Measurements from ENCODE around the gene DUSP8.
"Not testable (repeated sequence)": the region's sequence is repeated elsewhere in the genome, so short reads cannot be mapped to it uniquely, and the experiment has no call there.

The DUSP8 gene

DNA sequence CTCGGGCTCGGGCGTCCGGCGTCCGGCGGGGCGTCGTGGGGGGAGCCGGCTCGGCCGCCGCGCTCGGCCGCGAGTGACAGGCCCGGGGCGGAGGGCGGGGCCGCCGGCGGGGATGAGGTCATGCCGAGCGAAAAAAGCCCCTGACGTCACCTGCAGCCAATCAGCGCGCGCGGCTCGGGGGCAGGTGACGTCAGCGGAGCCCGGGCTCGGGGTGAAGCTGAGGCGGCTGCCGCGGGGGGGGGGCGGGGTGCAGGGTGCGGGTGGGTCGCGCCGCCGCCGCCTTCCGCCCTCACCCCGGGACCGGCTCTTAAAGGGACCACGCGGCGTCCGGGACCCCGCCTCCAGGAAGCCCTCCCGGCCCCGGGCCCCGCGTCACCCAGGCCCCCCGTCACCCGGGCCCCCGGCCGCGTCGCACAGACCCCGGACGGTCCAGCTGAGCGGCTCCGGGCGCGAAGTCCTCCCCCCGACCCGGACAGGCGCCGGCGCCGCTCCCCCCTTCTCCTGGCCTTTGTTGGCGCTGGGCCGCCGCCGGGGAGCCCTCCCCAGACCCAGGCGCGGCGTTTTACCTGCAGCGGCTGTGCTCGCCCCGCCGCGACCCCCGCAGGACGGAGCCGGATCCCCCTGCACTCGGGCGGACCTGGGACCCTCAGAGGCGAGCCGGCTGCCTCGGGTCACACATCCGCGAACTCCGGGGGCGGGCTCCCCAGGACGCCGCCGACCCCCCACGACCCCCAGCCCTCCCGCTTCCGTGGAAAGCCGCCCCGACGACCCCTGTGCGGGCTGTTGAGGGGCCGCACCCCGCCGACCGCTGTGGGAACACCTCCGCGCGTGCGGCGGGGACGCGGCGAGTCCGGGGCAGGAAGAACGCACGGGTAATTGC is at the start of gene DUSP8:
TSS of gene DUSP8 (minus strand) at position 75 of the 880 bp plus-strand sequence. CDS start 6,445 bp downstream, outside the sequence.
- Mint-ChIP-seq H3K27ac (no peak within 1 kb of the TSS), H3K4me1 (no peaks in the 10 kb centered on the region), H3K9me3 (no peaks in the 10 kb centered on the region), H3K27me3 (ENCODE audit: low read depth, poor library complexity) (peaks cover 71% of the 10 kb centered on the region), H3K36me3 (ENCODE audit: low read depth) (no peaks in the 10 kb centered on the region), H3K4me3 (no peak within 1 kb of the TSS)
- peak; percentile 91 for DNase-seq
- TF ChIP-seq CTCF (IDR thresholded peaks at IDR 0.05): no peak

DNA sequence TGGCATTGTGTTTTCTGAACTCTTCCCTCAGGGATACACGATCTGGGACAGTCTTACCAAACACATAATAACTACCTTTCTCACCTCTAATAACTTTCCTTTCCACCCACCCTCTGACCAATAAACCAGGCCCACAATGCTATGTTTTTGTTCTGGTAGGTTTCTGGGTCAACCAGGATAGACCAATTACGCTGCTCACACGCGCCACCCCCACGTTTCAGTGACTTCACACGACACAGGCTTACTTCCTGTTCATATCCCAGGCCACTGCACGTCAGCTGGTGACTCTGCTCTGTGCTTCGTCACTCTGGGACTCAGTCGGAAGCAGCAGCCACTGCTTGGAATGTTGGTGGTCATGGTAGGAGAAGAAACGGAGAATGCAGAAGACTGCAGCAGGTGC is 47.4 kb upstream of the DUSP8 start:
- Mint-ChIP-seq H3K27ac (no peak overlapping the region), H3K27me3 (ENCODE audit: low read depth, poor library complexity) (peaks cover 38% of the 10 kb centered on the region), H3K9me3 (peaks cover 20% of the 10 kb centered on the region), H3K36me3 (ENCODE audit: low read depth) (no peaks in the 10 kb centered on the region), H3K4me1 (peaks cover 16% of the 10 kb centered on the region), H3K4me3 (no peak overlapping the region)
- no peak for DNase-seq
- no peak for TF ChIP-seq CTCF (IDR thresholded peaks at IDR 0.05)

- Mint-ChIP-seq H3K4me3 (no peak overlapping the region), H3K4me1 (peaks cover 6% of the 10 kb centered on the region)
- no peak for TF ChIP-seq CTCF (IDR thresholded peaks at IDR 0.05)
Observed at GRCh38 chr11:1618231-1618630, 46.2 kb upstream of the DUSP8 start.

GRCh38 chr11:1608363-1608762 is 36.3 kb upstream of the DUSP8 start, which contains the start of gene KRTAP5-3:
TSS of gene KRTAP5-3 (minus strand) at chr11:1608463. CDS start at chr11:1608385, 78 bp downstream.
- TF ChIP-seq CTCF (IDR thresholded peaks at IDR 0.05): no peak
- peaks cover 49% of the 10 kb centered on the region for H3K27me3 Mint-ChIP-seq (ENCODE audit: low read depth, poor library complexity)
- H3K4me1 Mint-ChIP-seq: peaks cover 14% of the 10 kb centered on the region
- H3K4me3 Mint-ChIP-seq: peak within 1 kb of the TSS; percentile 63
- H3K36me3 Mint-ChIP-seq (ENCODE audit: low read depth): no peaks in the 10 kb centered on the region
- H3K27ac Mint-ChIP-seq: no peak within 1 kb of the TSS
- H3K9me3 Mint-ChIP-seq: peaks cover 13% of the 10 kb centered on the region
- no peak for DNase-seq

More at GRCh38 chr11:1618231-1618630, 46.2 kb upstream of the DUSP8 start:
- peak overlapping the region; percentile 18 for H3K27ac Mint-ChIP-seq
- H3K27me3 Mint-ChIP-seq (ENCODE audit: low read depth, poor library complexity): peaks cover 38% of the 10 kb centered on the region
- no peaks in the 10 kb centered on the region for H3K36me3 Mint-ChIP-seq (ENCODE audit: low read depth)
- peaks cover 20% of the 10 kb centered on the region for H3K9me3 Mint-ChIP-seq
- DNase-seq: no peak

DNA sequence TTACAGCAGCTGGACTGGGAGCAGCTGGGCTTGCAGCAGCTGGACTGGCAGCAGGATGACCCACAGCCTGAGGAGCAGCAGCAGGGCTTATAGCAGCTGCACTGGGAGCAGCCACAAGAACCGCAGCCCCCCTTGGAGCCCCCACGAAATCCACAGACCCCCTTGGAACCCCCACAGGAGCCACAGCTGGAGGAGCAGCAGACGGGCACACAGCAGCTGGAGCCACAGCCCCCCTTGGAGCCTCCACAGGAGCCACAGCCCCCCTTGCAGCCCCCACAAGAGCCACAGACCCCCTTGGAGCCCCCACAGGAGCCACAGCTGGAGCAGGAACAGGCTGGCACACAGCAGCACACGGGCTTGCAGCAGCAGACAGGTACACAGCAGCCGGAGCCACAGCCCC is 35.8 kb upstream of the DUSP8 start:
- Mint-ChIP-seq H3K27me3 (ENCODE audit: low read depth, poor library complexity) (peaks cover 53% of the 10 kb centered on the region), H3K4me1 (peaks cover 14% of the 10 kb centered on the region), H3K9me3 (peaks cover 13% of the 10 kb centered on the region)
- not testable (repeated sequence) for DNase-seq; H3K36me3 Mint-ChIP-seq (ENCODE audit: low read depth); H3K27ac Mint-ChIP-seq; H3K4me3 Mint-ChIP-seq

DNA sequence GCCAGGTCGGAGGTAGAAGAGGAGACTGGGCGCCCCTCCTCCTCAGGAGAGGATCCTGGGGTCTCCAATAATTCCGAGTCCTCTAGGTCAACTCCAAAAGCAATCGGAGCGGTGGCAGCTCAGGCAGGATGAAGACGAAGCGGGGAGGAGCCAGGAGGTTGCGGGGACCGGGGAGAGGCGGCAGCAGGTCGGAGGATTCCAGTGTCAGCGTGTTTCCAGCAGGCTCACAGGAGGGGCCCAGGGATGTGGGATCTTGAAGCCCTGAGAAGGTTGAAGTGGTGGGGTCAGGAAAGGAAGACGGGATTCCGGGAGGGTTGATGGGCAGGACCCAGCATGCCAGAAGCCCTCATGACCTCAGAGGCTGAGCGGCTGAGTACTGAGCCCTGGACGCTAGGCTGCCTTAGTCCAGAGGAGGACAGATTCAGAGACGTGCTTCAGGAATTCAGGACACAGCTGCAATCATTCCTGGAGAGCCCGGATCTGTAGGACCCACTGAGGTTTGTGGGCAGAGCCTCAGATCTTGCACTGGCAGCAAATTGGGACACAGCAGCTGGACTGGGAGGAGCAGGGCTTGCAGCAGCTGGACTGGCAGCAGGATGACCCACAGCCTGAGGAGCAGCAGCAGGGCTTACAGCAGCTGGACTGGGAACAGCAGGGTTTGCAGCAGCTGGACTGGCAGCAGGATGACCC is 35.2 kb upstream of the DUSP8 start:
- H3K36me3 Mint-ChIP-seq (ENCODE audit: low read depth); H3K27ac Mint-ChIP-seq: not testable (repeated sequence)
- H3K9me3 Mint-ChIP-seq: peaks cover 17% of the 10 kb centered on the region
- DNase-seq: peak; percentile 39
- H3K27me3 Mint-ChIP-seq (ENCODE audit: low read depth, poor library complexity): peaks cover 59% of the 10 kb centered on the region
- peaks cover 14% of the 10 kb centered on the region for H3K4me1 Mint-ChIP-seq
- peak overlapping the region; percentile 63 for H3K4me3 Mint-ChIP-seq

DNA sequence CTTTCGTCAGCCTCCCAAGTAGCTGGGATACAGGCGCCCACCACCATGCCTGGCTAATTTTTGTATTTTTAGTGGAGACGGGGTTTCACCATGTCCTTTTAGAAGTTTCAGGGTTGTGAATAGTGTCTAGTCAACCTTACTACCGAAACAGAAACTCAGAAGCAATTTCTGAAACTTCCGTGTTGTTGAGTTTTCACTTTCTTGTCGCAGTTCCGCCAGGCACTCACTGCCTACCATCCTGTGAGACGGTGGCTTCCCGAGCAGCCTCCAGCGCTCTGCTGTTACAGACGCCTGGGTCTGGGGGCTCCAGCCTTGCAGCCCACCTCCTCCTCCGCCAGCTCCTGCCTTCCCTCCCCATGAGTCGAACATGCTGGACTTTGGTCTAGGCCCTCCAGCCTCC is 33.9 kb upstream of the DUSP8 start:
- H3K4me3 Mint-ChIP-seq; DNase-seq; H3K36me3 Mint-ChIP-seq (ENCODE audit: low read depth); H3K27ac Mint-ChIP-seq: not testable (repeated sequence)
- peaks cover 68% of the 10 kb centered on the region for H3K27me3 Mint-ChIP-seq (ENCODE audit: low read depth, poor library complexity)
- peaks cover 28% of the 10 kb centered on the region for H3K9me3 Mint-ChIP-seq
- H3K4me1 Mint-ChIP-seq: peaks cover 14% of the 10 kb centered on the region

Data from nephron progenitor cell (in vitro differentiated cells).